Retina (tissue), 1 donor: ENCODE results near the gene NUP62CL.
A peak's percentile ranks its signal among the peaks of the same experiment; 100 is the strongest.

Source experiments
- DNase-seq: peaks from one replicate; pipeline ENCODE4 v3.0.0-alpha.2; 2016

The NUP62CL gene

GRCh38 chrX:107146670-107147069, 59.6 kb downstream of the NUP62CL start:
- no peak for DNase-seq

- no peak for DNase-seq
Observed at GRCh38 chrX:107135965-107136307, 70.3 kb downstream of the NUP62CL start.

- no peak for DNase-seq
Observed at GRCh38 chrX:107135049-107135964, 70.9 kb downstream of the NUP62CL start.

GRCh38 chrX:107123750-107124149, 82.5 kb downstream of the NUP62CL start:
- no peak for DNase-seq

GRCh38 chrX:107119283-107119682, 87.0 kb downstream of the NUP62CL start:
- DNase-seq, result no peak

- DNase-seq, result peak; percentile 85
Observed at GRCh38 chrX:107118322-107119147, 87.7 kb downstream of the NUP62CL start, which contains the start of gene RBM41. RBM41 (minus strand) TSS chrX:107118822; CDS start chrX:107118773, 49 bp downstream.

GRCh38 chrX:107117993-107118321, 88.3 kb downstream of the NUP62CL start:
- DNase-seq, result no peak

GRCh38 chrX:107107459-107107858, 98.8 kb downstream of the NUP62CL start:
- no peak for DNase-seq

GRCh38 chrX:107102980-107103379, 103.3 kb downstream of the NUP62CL start:
- no peak for DNase-seq

- no peak for DNase-seq
Observed at GRCh38 chrX:107076158-107076557, 130.1 kb downstream of the NUP62CL start.
